Activated CD8-positive, alpha-beta T cell treated with anti-CD3 and anti-CD28 coated beads for 36 hours (primary cell): ENCODE data around the gene SLC4A3. TPM values are rescaled to one million over a fixed set of nuclear protein-coding genes. Genes with fewer than 3 reads are reported as not detected.

Experiments
- ATAC-seq: fragments of 200-7000 bp; cut with Tn5 transposase; one replicate; pipeline ENCODE4 v1.10.0; 2021; ENCODE audit warnings: mild to moderate bottlenecking, moderate library complexity
- CTCF ChIA-PET: fragments of 350-600 bp; sonication (Branson Sonifier 250); formaldehyde crosslinking; loops from one replicate; lab custom pipeline; 2021; ENCODE audit warnings: antibody characterized with exemption; lab: Charles Lee
- POLR2A ChIA-PET: fragments of 350-600 bp; sonication (Branson Sonifier 250); formaldehyde crosslinking; loops from one replicate; lab custom pipeline; 2021; ENCODE audit warnings: antibody characterized with exemption; lab: Charles Lee
- DNase-seq: peaks from one replicate; pipeline ENCODE4 v3.0.0-alpha.2; 2020
- H3K27ac Mint-ChIP-seq: one replicate; pipeline ENCODE4 v1.8.0; 2021; ENCODE audit warnings: mild to moderate bottlenecking, mixed read lengths
- H3K27me3 Mint-ChIP-seq: one replicate; pipeline ENCODE4 v1.8.0; 2021; ENCODE audit warnings: mixed read lengths
- H3K36me3 Mint-ChIP-seq: one replicate; pipeline ENCODE4 v1.8.0; 2021; ENCODE audit warnings: low read depth, mixed read lengths
- H3K4me1 Mint-ChIP-seq: one replicate; pipeline ENCODE4 v1.8.0; 2021; ENCODE audit warnings: low read depth, mixed read lengths
- H3K4me3 Mint-ChIP-seq: one replicate; pipeline ENCODE4 v1.8.0; 2021; ENCODE audit warnings: mild to moderate bottlenecking, moderate library complexity, mixed read lengths
- H3K9me3 Mint-ChIP-seq: one replicate; pipeline ENCODE4 v1.8.0; 2021; ENCODE audit warnings: mixed read lengths
- intact Hi-C: fragments of 100-400 bp; cut with micrococcal nuclease; formaldehyde crosslinking; loops from one replicate; pipeline ENCODE4 v1.10.0; 2022
- total RNA-seq, 2 experiments: library from RNA; stranded (reverse); gene quantifications; one replicate each; pipeline ENCODE4 v1.2.3, GENCODE V29; 2021
- TF ChIP-seq, protein P1 (sequence below): fragments of 200-600 bp; IDR thresholded peaks from one replicate; pipeline ENCODE4 v1.8.0; 2022; ENCODE audit warnings: antibody characterized with exemption, mild to moderate bottlenecking

The SLC4A3 gene
- total RNA-seq, 2 experiments from 2014 or later, result not detected

DNA sequence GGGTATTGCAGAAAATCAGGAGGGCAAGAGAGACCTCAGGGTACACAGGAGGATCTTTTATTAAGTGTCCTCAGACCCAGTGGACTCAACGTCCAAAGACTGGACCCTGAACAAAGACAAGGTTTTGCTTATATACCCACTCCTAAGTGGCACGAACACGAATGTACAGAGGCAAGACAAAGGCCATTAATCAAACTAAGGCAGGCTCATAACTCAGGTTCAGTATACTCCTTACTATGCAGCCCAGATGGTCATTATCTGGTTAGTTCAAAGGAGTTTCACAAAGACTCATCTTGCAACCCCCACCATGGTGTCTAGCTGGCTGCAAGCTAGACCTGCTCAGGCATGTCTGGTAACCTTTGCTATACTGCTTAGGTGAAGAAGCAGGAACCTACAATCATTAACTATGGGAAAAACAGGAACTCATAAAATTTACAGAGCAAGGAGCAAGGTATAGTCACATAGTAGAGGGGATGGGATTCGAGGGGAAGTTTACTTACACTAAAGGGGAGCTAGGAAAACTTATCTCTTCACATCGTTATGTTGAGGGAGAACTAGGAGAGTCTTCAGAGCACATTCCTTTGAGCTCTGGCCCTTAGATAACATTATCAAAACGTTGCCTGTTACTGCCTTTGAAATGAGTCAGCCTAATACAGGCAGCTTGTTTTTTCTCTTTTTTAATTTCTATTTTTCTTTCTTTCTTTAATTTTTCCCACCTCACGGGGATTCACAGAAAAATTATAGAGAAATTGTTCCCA lies 33.9 kb downstream of the SLC4A3 start:
- DNase-seq (no peak), ATAC-seq (no peak)
- intact Hi-C loops, result no loop called here
- Mint-ChIP-seq H3K36me3 (no peaks in the 10 kb centered on the region), H3K27me3 (peaks cover 19% of the 10 kb centered on the region), H3K27ac (no peak overlapping the region), H3K4me1 (no peaks in the 10 kb centered on the region), H3K4me3 (no peak overlapping the region), H3K9me3 (peaks cover 2% of the 10 kb centered on the region)
- POLR2A ChIA-PET, result no interaction called here
- CTCF ChIA-PET, result interaction anchor here (1.0 kb wide), 1 partner anchor 132 kb away, joined by 3 read pairs; no protein-coding TSS in a partner anchor
- TF ChIP-seq, protein P1, sequence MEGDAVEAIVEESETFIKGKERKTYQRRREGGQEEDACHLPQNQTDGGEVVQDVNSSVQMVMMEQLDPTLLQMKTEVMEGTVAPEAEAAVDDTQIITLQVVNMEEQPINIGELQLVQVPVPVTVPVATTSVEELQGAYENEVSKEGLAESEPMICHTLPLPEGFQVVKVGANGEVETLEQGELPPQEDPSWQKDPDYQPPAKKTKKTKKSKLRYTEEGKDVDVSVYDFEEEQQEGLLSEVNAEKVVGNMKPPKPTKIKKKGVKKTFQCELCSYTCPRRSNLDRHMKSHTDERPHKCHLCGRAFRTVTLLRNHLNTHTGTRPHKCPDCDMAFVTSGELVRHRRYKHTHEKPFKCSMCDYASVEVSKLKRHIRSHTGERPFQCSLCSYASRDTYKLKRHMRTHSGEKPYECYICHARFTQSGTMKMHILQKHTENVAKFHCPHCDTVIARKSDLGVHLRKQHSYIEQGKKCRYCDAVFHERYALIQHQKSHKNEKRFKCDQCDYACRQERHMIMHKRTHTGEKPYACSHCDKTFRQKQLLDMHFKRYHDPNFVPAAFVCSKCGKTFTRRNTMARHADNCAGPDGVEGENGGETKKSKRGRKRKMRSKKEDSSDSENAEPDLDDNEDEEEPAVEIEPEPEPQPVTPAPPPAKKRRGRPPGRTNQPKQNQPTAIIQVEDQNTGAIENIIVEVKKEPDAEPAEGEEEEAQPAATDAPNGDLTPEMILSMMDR, result no peak

DNA sequence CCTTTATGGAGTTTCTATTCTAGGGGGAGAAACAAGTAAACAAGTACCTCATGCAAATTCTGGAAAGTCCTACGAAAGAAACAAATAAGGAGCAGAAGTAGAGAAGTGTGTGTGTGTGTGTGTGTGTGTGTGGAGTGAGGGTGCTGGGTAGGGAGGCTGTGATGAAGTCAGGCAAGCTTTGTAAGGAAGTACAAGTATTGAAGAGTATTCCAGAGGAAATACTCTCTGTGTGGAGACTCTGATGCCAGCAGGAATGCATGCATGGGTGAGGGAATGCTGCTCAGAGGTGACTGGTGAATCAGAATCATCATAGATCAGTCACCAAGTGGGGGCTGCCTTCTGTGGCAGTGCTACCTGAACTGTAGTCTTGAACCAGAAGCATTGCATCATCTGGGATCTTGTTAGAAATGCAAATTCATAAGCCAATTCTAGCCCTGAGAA lies 34.5 kb downstream of the SLC4A3 start:
- DNase-seq, result no peak
- no peak for ATAC-seq
- intact Hi-C loops, result no loop called here
- Mint-ChIP-seq H3K36me3 (no peaks in the 10 kb centered on the region), H3K9me3 (peaks cover 2% of the 10 kb centered on the region), H3K4me3 (no peak overlapping the region), H3K27ac (no peak overlapping the region), H3K4me1 (no peaks in the 10 kb centered on the region), H3K27me3 (peaks cover 15% of the 10 kb centered on the region)
- TF ChIP-seq, protein P1, result no peak
- ChIA-PET CTCF (interaction anchor here (1.0 kb wide), 1 partner anchor 132 kb away, joined by 3 read pairs; no protein-coding TSS in a partner anchor), POLR2A (no interaction called here)

DNA sequence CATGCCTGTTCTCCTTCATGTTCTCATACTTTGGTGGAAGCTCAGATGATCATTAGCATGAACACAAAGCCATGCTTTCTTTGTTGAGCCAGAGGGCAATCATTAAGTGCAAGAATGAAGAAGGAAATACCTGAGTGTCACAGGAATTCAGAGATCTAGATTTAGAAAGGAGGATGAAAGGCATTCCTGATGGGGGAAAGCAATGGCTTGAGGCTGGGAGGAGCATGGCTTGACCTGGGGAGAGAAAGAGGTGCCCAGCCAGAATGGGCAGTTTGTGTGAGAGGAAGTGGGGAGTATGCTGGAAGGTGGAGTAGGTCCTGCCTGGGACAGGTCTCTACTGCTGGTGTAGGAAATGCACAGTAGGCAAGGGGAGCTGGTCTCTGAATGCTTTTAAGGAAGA lies 35.1 kb downstream of the SLC4A3 start:
- ATAC-seq (no peak), DNase-seq (no peak)
- CTCF ChIA-PET, result no interaction called here
- Mint-ChIP-seq H3K4me3 (no peak overlapping the region), H3K27me3 (peaks cover 13% of the 10 kb centered on the region), H3K9me3 (peaks cover 2% of the 10 kb centered on the region), H3K4me1 (no peaks in the 10 kb centered on the region), H3K27ac (no peak overlapping the region), H3K36me3 (no peaks in the 10 kb centered on the region)
- POLR2A ChIA-PET, result no interaction called here
- intact Hi-C loops, result no loop called here
- TF ChIP-seq, protein P1, result no peak

DNA sequence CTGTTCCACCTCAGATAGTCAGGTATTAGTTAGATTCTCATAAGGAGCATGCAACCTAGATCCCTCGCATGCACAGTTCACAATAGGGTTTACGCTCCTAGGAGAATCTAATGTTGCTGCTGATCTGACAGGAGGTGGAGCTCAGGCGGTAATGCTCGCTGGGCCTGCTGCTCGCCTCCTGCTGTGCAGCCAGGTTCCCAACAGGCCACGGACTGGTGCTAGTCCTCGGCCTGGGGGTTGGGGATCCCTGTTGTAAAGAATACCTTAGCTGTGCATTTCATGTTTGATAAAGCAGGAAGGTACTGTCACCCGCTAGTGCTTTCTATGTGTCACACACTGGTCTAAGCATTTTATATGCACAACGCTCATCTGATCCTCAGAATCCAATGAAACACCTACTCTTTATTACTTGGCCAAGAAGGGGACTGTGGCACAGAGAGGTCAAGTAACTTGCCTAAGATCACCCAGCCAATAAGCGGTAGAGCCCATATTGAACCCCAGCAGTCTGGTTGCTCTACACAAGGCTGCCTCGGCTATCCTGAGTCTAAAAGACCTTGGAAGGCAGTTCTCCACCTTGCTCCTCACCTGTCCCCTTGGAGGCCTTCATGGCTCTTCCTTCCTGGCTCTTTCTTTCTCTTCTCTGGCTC lies 35.8 kb downstream of the SLC4A3 start:
- H3K36me3 Mint-ChIP-seq, result no peaks in the 10 kb centered on the region
- DNase-seq, result no peak
- H3K27ac Mint-ChIP-seq, result no peak overlapping the region
- no peak for ATAC-seq
- no peaks in the 10 kb centered on the region for H3K4me1 Mint-ChIP-seq
- ChIA-PET CTCF (no interaction called here), POLR2A (no interaction called here)
- H3K27me3 Mint-ChIP-seq, result peaks cover 13% of the 10 kb centered on the region
- H3K9me3 Mint-ChIP-seq, result peaks cover 2% of the 10 kb centered on the region
- TF ChIP-seq, protein P1, result no peak
- intact Hi-C loops, result no loop called here
- no peak overlapping the region for H3K4me3 Mint-ChIP-seq

DNA sequence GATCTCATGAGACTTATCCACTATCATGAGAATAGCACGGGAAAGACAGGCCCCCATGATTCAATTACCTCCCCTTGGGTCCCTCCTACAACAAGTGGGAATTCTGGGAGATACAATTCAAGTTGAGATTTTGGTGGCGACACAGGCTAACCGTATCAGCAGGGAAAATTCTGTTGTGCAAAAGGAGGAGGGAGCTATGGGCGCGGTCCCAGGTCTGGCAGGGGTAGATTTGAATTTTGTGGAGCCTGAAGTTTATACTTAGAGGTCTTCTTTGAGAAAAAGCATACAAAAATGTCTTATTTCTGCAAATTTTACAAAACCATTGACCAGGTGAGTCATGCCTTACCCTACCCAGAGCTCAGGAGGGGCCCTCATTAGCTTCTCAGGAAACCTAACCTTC lies 36.6 kb downstream of the SLC4A3 start:
- ChIA-PET CTCF (interaction anchor here (1.5 kb wide), 1 partner anchor 25 kb away, joined by 5 read pairs; no protein-coding TSS in a partner anchor), POLR2A (no interaction called here)
- TF ChIP-seq, protein P1, result no peak
- Mint-ChIP-seq H3K27me3 (peaks cover 13% of the 10 kb centered on the region), H3K4me1 (no peaks in the 10 kb centered on the region), H3K9me3 (peaks cover 2% of the 10 kb centered on the region), H3K36me3 (no peaks in the 10 kb centered on the region), H3K27ac (no peak overlapping the region), H3K4me3 (no peak overlapping the region)
- ATAC-seq, result no peak
- no peak for DNase-seq
- intact Hi-C loops, result no loop called here
